GM23338 (cell line): ENCODE measurements around the gene GK2. TPM values are rescaled to one million over a fixed set of nuclear protein-coding genes. Genes with fewer than 3 reads are reported as not detected.

ENCODE experiments used
- ATAC-seq: fragments of 200-7000 bp; cut with Tn5 transposase; 3 replicates; pipeline ENCODE4 v1.9.1; 2020
- DNase-seq: peaks from one replicate; pipeline ENCODE4 v3.0.0-alpha.2; 2015; ENCODE audit warnings: low spot score
- H2AFZ ChIP-seq: fragments of 200-600 bp; sonication (generic); 2 replicates; pipeline ENCODE4 v1.8.0; 2016; ENCODE audit warnings: antibody characterized with exemption, mild to moderate bottlenecking, moderate library complexity
- H3F3A ChIP-seq: fragments of 200-600 bp; sonication (generic); replicated peaks from 2 replicates; pipeline ENCODE4 v1.8.0; 2017; ENCODE audit warnings: antibody characterized with exemption, mixed run types, low read depth
- H3K27ac ChIP-seq: fragments of 200-600 bp; sonication (generic); 2 replicates; pipeline ENCODE4 v1.6.1; 2016; ENCODE audit warnings: low read depth
- H3K27me3 ChIP-seq: fragments of 200-600 bp; sonication (generic); 2 replicates; pipeline ENCODE4 v1.8.0; 2016; ENCODE audit warnings: mild to moderate bottlenecking, mixed run types, moderate library complexity; ENCODE audit not compliant: insufficient read depth
- H3K36me3 ChIP-seq: fragments of 200-600 bp; sonication (generic); 2 replicates; pipeline ENCODE4 v1.8.0; 2016; ENCODE audit warnings: mild to moderate bottlenecking; ENCODE audit not compliant: insufficient read depth
- H3K4me1 ChIP-seq: fragments of 200-600 bp; sonication (generic); 2 replicates; pipeline ENCODE4 v1.8.0; 2016; ENCODE audit warnings: mild to moderate bottlenecking, moderate library complexity; ENCODE audit not compliant: insufficient read depth
- H3K4me2 ChIP-seq: fragments of 200-600 bp; sonication (generic); 2 replicates; pipeline ENCODE4 v1.7.1; 2017; ENCODE audit warnings: mixed run types
- H3K4me3 ChIP-seq: fragments of 200-600 bp; sonication (generic); 2 replicates; pipeline ENCODE4 v1.6.1; 2016; ENCODE audit warnings: mixed run types
- H3K79me2 ChIP-seq: fragments of 200-600 bp; sonication (generic); replicated peaks from 2 replicates; pipeline ENCODE4 v1.8.0; 2017; ENCODE audit warnings: mild to moderate bottlenecking; ENCODE audit not compliant: insufficient read depth
- H3K9me2 ChIP-seq: fragments of 200-600 bp; sonication (generic); 2 replicates; pipeline ENCODE4 v1.8.0; 2017; ENCODE audit not compliant: insufficient read depth
- H4K20me1 ChIP-seq: fragments of 200-600 bp; sonication (generic); replicated peaks from 2 replicates; pipeline ENCODE4 v1.8.0; 2017; ENCODE audit warnings: mild to moderate bottlenecking; ENCODE audit not compliant: insufficient read depth
- H3K27ac Mint-ChIP-seq: 2 replicates; pipeline ENCODE4 v1.8.0; 2020; ENCODE audit warnings: inconsistent platforms, mild to moderate bottlenecking, moderate library complexity, mixed read lengths
- H3K27me3 Mint-ChIP-seq: 3 replicates; pipeline ENCODE4 v1.8.0; 2022; ENCODE audit warnings: low read depth, mild to moderate bottlenecking, moderate library complexity, mixed read lengths, inconsistent platforms; ENCODE audit not compliant: insufficient read depth, poor library complexity
- H3K36me3 Mint-ChIP-seq: 3 replicates; pipeline ENCODE4 v1.8.0; 2021; ENCODE audit warnings: low read depth, mild to moderate bottlenecking, inconsistent platforms, moderate library complexity, mixed read lengths
- H3K4me1 Mint-ChIP-seq: 3 replicates; pipeline ENCODE4 v1.8.0; 2020; ENCODE audit warnings: mild to moderate bottlenecking, inconsistent platforms, mixed read lengths
- H3K4me3 Mint-ChIP-seq: 3 replicates; pipeline ENCODE4 v1.8.0; 2021; ENCODE audit warnings: moderate library complexity, mild to moderate bottlenecking, inconsistent platforms, mixed read lengths
- H3K9me3 Mint-ChIP-seq: 3 replicates; pipeline ENCODE4 v1.8.0; 2020; ENCODE audit warnings: moderate library complexity, mild to moderate bottlenecking, inconsistent platforms, mixed read lengths
- CREB1 ChIP-seq: fragments of 250-450 bp; sonication (Bioruptor Pico); IDR thresholded peaks from 2 replicates; pipeline ENCODE4 v1.5.0; 2020; ENCODE audit warnings: low read depth, mild to moderate bottlenecking, moderate library complexity
- EZH2 ChIP-seq: fragments of 200-600 bp; sonication (generic); IDR thresholded peaks from one replicate; pipeline ENCODE4 v1.8.0; 2017; ENCODE audit warnings: antibody characterized with exemption, mild to moderate bottlenecking, low read depth; ENCODE audit not compliant: unreplicated experiment
- EZH2phosphoT487 ChIP-seq: fragments of 200-600 bp; sonication (generic); IDR thresholded peaks from one replicate; pipeline ENCODE4 v1.8.1; 2018; ENCODE audit warnings: antibody characterized with exemption; ENCODE audit not compliant: unreplicated experiment
- POLR2AphosphoS5 ChIP-seq: IDR thresholded peaks from 2 replicates; pipeline ENCODE4 v1.6.1; 2016; ENCODE audit warnings: antibody characterized with exemption, low read depth
- ZNF331 ChIP-seq: fragments of 250-450 bp; sonication (Bioruptor Pico); IDR thresholded peaks from 2 replicates; pipeline ENCODE4 v1.5.0; 2020; ENCODE audit warnings: low read depth, mild to moderate bottlenecking, moderate library complexity
- polyA plus RNA-seq: library from polyadenylated mRNA; unstranded; fragments of >200 nt; fragmentation: Nextera tagmentation; extraction: Ambion mirVana; gene quantifications from 2 replicates; pipeline ENCODE4 v1.2.1, GENCODE V29; 2016
- total RNA-seq: library from RNA; depleted of rRNA; stranded (reverse); fragments of >200 nt; shearing (Covaris generic); gene quantifications from 2 replicates; pipeline ENCODE4 v1.2.3, GENCODE V29; 2014
- TF ChIP-seq, protein P1 (sequence below): fragments of 250-450 bp; sonication (Bioruptor Pico); IDR thresholded peaks from 2 replicates; pipeline ENCODE4 v1.5.0; 2020; ENCODE audit warnings: mild to moderate bottlenecking, moderate library complexity
- TF ChIP-seq, protein P2 (sequence below): IDR thresholded peaks from 2 replicates; pipeline ENCODE4 v1.6.1; 2016; ENCODE audit warnings: antibody characterized with exemption

GK2 gene
- total and polyA plus RNA-seq, 2 experiments from 2014 or later, result not detected

DNA sequence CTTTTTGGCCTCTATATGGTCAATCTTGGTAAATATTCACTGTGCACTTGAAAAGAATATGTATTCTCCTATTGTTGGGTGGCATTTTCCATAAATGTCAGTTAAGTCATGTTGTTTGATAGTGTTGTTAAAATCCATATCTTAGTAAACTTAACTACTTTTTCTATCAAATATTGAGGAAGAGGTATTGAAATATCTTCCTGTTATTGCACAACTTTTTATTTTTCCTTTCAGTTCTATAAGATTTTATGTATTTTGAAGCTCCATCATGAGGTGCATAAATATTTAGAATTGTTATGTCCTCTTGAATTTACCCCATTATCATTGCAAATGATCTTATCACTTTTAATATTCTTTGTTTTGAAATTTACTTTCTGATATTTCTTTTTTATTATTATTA is 3.4 kb downstream of the GK2 start (continued):
- TF ChIP-seq, protein P1, sequence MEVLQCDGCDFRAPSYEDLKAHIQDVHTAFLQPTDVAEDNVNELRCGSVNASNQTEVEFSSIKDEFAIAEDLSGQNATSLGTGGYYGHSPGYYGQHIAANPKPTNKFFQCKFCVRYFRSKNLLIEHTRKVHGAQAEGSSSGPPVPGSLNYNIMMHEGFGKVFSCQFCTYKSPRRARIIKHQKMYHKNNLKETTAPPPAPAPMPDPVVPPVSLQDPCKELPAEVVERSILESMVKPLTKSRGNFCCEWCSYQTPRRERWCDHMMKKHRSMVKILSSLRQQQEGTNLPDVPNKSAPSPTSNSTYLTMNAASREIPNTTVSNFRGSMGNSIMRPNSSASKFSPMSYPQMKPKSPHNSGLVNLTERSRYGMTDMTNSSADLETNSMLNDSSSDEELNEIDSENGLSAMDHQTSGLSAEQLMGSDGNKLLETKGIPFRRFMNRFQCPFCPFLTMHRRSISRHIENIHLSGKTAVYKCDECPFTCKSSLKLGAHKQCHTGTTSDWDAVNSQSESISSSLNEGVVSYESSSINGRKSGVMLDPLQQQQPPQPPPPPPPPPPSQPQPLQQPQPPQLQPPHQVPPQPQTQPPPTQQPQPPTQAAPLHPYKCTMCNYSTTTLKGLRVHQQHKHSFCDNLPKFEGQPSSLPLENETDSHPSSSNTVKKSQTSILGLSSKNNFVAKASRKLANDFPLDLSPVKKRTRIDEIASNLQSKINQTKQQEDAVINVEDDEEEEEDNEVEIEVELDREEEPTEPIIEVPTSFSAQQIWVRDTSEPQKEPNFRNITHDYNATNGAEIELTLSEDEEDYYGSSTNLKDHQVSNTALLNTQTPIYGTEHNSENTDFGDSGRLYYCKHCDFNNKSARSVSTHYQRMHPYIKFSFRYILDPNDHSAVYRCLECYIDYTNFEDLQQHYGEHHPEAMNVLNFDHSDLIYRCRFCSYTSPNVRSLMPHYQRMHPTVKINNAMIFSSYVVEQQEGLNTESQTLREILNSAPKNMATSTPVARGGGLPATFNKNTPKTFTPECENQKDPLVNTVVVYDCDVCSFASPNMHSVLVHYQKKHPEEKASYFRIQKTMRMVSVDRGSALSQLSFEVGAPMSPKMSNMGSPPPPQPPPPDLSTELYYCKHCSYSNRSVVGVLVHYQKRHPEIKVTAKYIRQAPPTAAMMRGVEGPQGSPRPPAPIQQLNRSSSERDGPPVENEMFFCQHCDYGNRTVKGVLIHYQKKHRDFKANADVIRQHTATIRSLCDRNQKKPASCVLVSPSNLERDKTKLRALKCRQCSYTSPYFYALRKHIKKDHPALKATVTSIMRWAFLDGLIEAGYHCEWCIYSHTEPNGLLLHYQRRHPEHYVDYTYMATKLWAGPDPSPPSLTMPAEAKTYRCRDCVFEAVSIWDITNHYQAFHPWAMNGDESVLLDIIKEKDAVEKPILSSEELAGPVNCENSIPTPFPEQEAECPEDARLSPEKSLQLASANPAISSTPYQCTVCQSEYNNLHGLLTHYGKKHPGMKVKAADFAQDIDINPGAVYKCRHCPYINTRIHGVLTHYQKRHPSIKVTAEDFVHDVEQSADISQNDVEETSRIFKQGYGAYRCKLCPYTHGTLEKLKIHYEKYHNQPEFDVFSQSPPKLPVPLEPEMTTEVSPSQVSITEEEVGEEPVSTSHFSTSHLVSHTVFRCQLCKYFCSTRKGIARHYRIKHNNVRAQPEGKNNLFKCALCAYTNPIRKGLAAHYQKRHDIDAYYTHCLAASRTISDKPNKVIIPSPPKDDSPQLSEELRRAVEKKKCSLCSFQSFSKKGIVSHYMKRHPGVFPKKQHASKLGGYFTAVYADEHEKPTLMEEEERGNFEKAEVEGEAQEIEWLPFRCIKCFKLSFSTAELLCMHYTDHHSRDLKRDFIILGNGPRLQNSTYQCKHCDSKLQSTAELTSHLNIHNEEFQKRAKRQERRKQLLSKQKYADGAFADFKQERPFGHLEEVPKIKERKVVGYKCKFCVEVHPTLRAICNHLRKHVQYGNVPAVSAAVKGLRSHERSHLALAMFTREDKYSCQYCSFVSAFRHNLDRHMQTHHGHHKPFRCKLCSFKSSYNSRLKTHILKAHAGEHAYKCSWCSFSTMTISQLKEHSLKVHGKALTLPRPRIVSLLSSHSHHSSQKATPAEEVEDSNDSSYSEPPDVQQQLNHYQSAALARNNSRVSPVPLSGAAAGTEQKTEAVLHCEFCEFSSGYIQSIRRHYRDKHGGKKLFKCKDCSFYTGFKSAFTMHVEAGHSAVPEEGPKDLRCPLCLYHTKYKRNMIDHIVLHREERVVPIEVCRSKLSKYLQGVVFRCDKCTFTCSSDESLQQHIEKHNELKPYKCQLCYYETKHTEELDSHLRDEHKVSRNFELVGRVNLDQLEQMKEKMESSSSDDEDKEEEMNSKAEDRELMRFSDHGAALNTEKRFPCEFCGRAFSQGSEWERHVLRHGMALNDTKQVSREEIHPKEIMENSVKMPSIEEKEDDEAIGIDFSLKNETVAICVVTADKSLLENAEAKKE (CRISPR knock-in tag), result no peak
- TF ChIP-seq CREB1, result no peak
- no peak for TF ChIP-seq POLR2AphosphoS5

DNA sequence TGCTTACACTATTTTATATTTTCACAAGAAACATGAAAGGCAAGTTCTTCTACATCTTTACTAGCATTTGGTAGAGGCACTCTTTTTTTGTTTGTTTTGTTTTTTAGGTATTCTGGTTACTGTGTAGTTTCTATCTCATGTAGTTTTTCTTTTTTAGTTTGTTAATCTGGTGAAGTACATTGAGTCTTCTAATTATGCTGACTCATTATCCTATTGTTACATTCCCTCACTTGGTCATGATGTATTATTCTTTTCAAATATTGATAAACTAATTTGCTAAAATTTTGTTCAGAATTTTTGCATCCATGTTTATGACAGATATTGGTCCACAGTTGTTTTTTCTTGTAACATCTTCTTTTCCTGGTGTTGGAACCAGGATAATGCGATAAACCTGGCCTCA is 4.7 kb downstream of the GK2 start:
- H3K36me3 Mint-ChIP-seq, result no peaks in the 10 kb centered on the region
- no peak overlapping the region for H3K4me3 Mint-ChIP-seq
- Histone ChIP-seq H3K4me2 (no peak overlapping the region), H3F3A (no peaks in the 10 kb centered on the region), H3K9me2 (no peaks in the 10 kb centered on the region), H3K27me3 (no peaks in the 10 kb centered on the region), H3K4me1 (peaks cover 14% of the 10 kb centered on the region), H3K36me3 (no peaks in the 10 kb centered on the region), H3K27ac (no peak overlapping the region), H2AFZ (peak overlapping the region; percentile 64; the same call in 1 of the 2 replicates), H3K4me3 (no peak overlapping the region), H3K79me2 (no peaks in the 10 kb centered on the region), H4K20me1 (no peaks in the 10 kb centered on the region)
- no peak for DNase-seq
- H3K27ac Mint-ChIP-seq, result peak overlapping the region; percentile 64
- H3K4me1 Mint-ChIP-seq, result peaks cover 12% of the 10 kb centered on the region; the same call in 2 of the 3 replicates
- peaks cover 2% of the 10 kb centered on the region for H3K27me3 Mint-ChIP-seq
- no peak for TF ChIP-seq EZH2
- no peak for TF ChIP-seq EZH2phosphoT487
- TF ChIP-seq, protein P2, sequence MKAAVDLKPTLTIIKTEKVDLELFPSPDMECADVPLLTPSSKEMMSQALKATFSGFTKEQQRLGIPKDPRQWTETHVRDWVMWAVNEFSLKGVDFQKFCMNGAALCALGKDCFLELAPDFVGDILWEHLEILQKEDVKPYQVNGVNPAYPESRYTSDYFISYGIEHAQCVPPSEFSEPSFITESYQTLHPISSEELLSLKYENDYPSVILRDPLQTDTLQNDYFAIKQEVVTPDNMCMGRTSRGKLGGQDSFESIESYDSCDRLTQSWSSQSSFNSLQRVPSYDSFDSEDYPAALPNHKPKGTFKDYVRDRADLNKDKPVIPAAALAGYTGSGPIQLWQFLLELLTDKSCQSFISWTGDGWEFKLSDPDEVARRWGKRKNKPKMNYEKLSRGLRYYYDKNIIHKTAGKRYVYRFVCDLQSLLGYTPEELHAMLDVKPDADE, result no peak
- TF ChIP-seq ZNF331 (CRISPR knock-in tag), result no peak
- no peaks in the 10 kb centered on the region for H3K9me3 Mint-ChIP-seq
- no peak for ATAC-seq
